ENCODE data around the gene PTPRN2.
"Not testable (repeated sequence)": the region's sequence is repeated elsewhere in the genome, so short reads cannot be mapped to it uniquely, and the experiment has no call there.

The PTPRN2 gene

DNA sequence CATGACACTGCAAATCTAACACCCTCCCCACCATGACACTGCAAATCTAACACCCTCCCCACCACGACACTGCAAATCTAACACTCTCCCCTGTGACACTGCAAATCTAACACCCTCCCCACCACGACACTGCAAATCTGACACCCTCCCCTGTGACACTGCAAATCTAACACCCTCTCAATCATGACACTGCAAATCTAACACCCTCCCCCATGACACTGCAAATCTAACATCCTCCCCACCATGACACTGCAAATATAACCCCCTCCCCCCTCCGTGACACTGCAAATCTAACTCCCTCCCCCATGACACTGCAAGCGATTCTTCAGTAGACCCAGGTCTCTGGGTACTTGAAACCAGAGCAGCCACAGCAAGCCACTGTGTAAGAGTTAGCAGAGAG is 646.4 kb downstream of the PTPRN2 start:
- no peak overlapping the region for H3K4me3 ChIP-seq (ENCODE audit: low read depth, low read length)
- no peak for TF ChIP-seq CTCF (IDR thresholded peaks at IDR 0.05; ENCODE audit: control insufficient read depth, extremely low read depth, insufficient read depth)
- DNase-seq (ENCODE audit: low read depth), result no peak

GRCh38 chr7:157940497-157940896 is 647.1 kb downstream of the PTPRN2 start:
- no peak overlapping the region for H3K4me3 ChIP-seq (ENCODE audit: low read depth, low read length)
- TF ChIP-seq CTCF (IDR thresholded peaks at IDR 0.05; ENCODE audit: control insufficient read depth, extremely low read depth, insufficient read depth), result no peak
- DNase-seq (ENCODE audit: low read depth), result no peak

DNA sequence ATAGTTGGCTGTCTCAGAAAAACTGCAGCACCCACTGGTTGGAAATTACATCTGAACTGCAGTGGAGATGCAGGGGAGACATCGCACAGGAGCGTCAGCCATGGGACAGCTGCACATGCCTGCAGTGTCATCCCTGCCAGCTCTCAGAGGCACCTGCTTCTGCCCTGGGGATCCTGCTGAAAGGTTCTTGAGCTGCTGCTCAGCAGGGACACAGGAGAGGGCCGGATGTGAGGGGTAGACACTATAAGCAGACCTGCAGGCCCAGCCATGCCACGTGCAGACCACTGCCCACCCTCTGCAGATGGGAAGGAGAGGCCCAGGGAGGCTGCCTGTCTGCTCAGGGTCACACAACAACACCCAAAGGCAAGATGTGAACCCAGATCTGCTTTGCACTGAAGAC is 649.4 kb downstream of the PTPRN2 start:
- no peak for TF ChIP-seq CTCF (IDR thresholded peaks at IDR 0.05; ENCODE audit: control insufficient read depth, extremely low read depth, insufficient read depth)
- H3K4me3 ChIP-seq (ENCODE audit: low read depth, low read length), result no peak overlapping the region
- no peak for DNase-seq (ENCODE audit: low read depth)

- no peak for DNase-seq (ENCODE audit: low read depth)
- H3K4me3 ChIP-seq (ENCODE audit: low read depth, low read length), result no peak overlapping the region
- TF ChIP-seq CTCF (IDR thresholded peaks at IDR 0.05; ENCODE audit: control insufficient read depth, extremely low read depth, insufficient read depth), result no peak
Measured at GRCh38 chr7:157937406-157937805, 650.2 kb downstream of the PTPRN2 start.

GRCh38 chr7:157936976-157937375 is 650.6 kb downstream of the PTPRN2 start:
- no peak for TF ChIP-seq CTCF (IDR thresholded peaks at IDR 0.05; ENCODE audit: control insufficient read depth, extremely low read depth, insufficient read depth)
- no peak overlapping the region for H3K4me3 ChIP-seq (ENCODE audit: low read depth, low read length)
- DNase-seq (ENCODE audit: low read depth), result no peak

GRCh38 chr7:157935721-157936120 is 651.9 kb downstream of the PTPRN2 start:
- H3K4me3 ChIP-seq (ENCODE audit: low read depth, low read length); DNase-seq (ENCODE audit: low read depth): not testable (repeated sequence)

- DNase-seq (ENCODE audit: low read depth); H3K4me3 ChIP-seq (ENCODE audit: low read depth, low read length): not testable (repeated sequence)
Measured at GRCh38 chr7:157933219-157934155, 654.1 kb downstream of the PTPRN2 start.

All from LNCaP clone FGC (cell line).